Measurements from ENCODE around the gene ERGIC1.

GRCh38 chr5:172792701-172793570, 41.1 kb upstream of the ERGIC1 start:
- TF ChIP-seq CTCF (IDR thresholded peaks at IDR 0.05 in 4 of 5, conservative IDR thresholded peaks at IDR 0.05 in 1 of 5) (no peak), POLR2A (IDR thresholded peaks at IDR 0.05) (peak in 1 of 2 donors; percentile 36)
